COLO829 (cell line): ENCODE data around the gene IDH3A.

Experiments used
- DNase-seq: peaks from one replicate; pipeline ENCODE4 v3.0.0; 2012; ENCODE audit warnings: low spot score

Gene IDH3A

DNA sequence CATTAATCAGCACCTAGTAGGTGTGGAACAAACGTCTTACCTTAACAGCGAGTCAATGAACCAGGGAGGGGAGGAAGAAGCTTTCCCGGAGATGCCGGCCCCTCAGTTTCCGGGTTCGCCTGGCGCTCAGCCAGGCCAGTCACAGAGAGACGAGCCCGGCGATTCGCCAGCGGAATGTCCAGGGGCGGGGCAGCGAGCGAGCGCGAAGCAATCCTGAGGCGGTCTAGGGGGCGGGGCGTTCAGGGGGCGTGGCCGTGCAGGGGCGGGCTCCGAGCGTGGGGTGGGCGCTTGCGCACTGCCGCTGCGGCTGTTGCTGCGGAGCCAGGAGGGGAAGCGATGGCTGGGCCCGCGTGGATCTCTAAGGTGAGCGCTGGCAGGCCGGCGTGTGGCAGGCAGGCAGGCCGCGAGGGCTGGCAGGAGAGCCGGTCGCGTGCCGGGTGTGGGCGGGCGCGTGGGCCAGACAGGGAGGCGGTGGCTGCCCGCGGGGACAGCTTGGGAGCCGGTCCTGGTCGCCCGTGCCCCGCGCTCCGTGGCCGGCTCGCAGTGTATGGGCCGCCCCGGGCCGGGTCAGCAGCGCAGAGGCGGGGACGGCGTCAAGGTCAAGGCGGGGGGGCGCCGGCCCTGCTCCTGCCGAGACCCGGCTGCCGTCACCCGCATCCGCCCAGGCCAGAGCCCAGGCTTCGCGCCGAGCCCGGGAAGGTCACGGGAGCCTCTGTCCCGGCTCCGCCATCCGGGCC, at the start of gene IDH3A:
Gene IDH3A (plus strand): TSS at position 295 of the 737 bp plus-strand sequence. CDS start 42 bp downstream, at position 337.
- DNase-seq, result peak; percentile 84

GRCh38 chr15:78100886-78101285, 48.3 kb upstream of the IDH3A start:
- DNase-seq, result no peak

DNA sequence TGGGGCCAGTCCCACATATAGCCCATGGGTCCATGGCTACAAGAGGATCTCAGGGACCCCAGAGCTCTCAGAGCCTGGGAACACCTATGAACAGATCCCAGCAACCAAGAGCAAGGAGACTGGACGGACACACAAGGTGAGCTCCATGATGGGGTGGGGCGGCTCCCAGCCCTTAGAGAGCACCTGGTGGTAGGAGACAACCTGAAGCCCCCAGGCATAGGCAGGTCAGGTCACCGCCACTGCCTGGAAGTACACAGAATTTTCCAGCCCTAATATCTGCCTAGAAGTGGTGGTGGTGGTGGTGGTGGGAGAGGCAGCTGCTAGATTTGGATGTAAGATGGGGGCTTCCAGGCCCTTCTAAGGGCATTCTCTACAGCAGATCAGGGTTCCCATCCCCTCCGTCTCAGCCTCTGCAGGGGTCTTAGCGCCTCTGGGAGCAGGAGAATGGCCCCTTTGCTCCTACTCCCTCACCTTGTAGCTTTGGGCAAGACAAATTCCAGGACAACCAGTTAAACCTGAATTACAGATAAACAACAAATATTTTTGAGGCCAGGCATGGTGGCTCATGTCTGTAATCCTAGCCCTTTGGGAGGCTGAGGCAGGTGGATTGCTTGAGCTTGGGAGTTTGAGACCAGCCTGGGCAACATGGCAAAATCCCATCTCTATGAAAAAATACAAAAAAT, 47.6 kb upstream of the IDH3A start:
- DNase-seq, result no peak

- no peak for DNase-seq
These were observed 47.0 kb upstream of the IDH3A start for GRCh38 chr15:78102211-78102610.

GRCh38 chr15:78102741-78103140, 46.4 kb upstream of the IDH3A start:
- no peak for DNase-seq

DNA sequence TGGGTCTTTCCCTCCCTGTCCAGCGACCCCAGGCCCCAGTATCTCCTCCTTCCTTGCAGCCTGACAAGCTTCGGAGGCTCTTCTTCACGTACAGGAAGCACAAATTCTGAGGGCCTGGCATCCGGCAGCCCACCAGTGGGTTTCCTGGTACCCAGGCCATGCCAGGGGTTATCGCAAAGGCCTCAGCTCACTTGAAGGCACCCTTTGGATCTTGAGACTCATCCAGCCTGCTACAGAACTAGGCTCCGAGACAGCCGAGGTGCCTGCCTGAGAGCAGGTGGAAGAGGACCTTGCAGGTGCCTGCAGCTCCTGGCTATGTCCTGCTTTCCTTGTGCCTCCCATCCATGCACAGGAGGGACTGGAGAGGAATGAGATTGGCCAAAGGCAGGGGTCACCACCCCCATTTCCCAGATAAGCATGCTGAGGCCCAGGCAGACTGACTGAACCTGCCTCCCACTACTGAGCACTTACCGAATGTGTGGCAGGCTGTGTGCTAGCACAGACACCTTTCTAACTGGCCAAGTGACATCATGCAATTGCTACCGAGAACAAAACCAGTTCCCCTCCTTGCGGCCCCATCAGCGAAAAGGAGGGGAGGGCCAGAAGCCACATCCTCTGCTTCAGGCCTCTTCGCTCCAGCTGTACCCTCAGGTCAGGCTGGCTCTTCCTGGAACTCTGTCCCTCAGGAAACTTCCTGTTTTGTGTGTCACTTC, 45.6 kb upstream of the IDH3A start:
- DNase-seq, result no peak

- DNase-seq, result no peak
These were observed 45.1 kb upstream of the IDH3A start for GRCh38 chr15:78104119-78104479.

DNA sequence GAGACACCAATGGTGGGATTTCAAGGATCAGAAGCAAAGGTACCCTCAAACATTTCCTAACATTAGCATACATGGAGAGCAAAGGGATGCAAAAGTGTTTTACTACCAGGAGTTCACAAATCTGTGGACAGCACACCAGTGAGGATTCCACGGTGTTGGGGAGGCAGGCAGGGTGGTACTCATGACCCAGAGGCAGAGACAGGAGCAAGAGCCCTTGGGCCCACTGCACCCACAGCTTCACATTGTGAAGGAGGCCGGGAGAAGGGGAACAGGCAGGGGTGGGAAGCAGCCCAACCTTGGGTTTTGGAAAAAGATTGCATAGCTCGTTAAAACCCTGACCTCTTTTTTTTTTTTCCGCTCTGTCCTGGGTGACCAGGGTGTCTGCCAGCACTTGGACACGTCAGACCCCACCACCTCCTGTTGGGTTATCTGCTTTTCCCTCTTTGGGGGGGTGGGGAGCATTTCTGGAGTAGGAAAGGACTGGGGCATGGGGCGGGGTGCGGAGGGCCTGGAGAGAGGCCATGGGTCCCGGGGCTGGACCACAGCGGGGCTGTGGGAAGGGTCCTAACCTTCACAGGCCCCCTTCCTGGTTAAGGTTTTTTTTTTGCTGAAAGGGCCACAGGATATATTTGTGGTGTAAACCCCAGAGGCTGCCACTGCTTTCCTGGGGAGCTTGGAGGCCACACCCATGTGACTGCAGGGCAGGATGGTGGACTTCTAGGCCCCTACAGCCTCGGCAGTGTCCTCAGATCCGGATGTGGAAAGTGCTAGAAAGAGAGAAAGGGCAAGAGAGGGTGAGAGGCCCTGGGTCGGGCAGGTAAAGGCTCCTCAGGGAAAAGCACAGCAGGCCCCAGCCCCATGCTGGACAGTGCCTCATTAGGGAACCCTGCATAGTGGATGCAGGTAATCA, 44.3 kb upstream of the IDH3A start:
- DNase-seq, result no peak

- no peak for DNase-seq
These were observed 43.5 kb upstream of the IDH3A start for GRCh38 chr15:78105476-78106241.

DNA sequence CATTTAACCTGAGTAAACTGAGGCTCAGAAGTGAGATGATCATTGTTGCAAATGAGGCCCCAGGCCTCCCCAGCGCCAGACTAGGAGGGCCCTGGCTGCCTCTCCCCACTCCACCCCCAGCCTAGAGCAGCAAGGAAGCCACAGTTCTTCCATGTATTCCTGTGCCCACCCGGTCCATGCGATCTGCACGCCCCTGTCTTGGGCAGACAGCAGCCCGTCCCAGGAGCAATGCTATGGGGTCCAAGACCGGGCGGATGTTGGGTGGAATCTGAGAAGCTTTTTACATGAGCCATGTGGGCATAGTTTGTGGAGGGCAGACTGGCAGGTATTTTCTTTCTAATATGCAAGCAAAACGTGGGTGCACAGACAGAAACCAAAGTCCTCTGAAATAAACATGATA, 41.7 kb upstream of the IDH3A start:
- no peak for DNase-seq

DNA sequence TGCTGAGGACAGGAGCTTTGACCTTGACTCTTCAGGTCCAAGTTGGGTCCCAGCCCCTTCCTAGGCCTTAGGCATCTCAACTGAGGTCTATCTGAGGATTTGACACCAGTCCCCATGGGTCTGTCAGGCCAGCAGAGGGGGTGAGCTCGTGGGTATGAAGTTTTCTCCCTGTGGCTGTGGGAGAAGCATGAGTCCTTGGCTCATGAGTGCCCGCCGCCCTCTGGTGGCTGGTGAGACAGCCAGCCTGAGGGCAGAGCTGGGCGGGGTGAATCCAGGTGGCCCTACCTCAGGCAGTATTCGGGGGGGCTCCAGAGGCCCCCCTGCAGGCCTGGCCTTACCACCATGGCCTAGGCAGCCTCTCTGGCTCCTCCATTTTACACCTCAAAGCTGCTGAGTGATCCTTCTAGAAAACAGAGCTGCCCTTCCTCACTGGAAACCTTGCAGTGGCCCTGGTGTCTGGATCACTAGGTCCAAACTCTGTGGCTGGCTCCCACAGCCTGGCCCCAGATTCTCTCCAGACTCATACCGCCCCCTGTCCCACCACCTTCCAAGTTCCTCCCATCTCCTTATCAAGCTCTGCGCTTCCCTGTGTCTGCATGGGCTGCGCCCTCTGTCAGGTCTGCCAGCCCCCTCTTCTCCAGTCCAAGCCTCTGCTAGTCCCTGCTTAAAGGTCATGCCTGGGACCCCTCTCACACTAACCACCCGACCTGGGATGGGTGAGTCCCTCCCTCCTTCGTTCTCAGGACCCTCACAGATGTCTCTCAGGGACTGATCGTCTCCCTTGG, 40.7 kb upstream of the IDH3A start:
- peak; percentile 45 for DNase-seq

- no peak for DNase-seq
These were observed 40.0 kb upstream of the IDH3A start for GRCh38 chr15:78109156-78109555.

GRCh38 chr15:78110096-78110495, 39.1 kb upstream of the IDH3A start:
- DNase-seq, result no peak

DNA sequence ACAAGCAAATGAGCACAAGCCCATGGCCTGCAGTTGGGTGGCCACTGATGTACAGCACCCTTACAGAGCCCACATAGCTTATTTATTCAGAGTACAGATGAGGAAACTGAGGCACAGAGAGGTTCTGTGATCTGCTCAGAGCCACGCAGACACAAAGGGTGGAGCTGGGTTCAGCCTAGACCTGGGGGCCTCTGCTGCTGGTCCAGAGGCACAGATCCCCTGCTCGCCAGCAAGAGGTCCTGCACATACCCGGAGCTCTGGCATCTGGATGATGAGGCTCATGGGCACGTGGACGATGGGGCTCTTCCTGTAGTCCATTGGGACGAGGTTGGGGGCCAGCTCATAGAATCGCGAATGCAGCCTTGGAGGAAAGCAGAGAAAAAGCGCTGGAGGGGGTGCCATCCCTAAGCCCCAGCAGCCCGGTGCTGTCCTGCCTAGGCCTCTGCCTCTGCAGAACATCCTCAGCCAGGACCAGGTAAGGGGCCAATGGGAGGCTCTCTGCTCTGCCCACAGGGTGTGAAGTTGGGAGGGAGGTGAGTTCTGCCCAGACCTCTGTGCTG, 38.2 kb upstream of the IDH3A start:
- DNase-seq, result no peak

- no peak for DNase-seq
These were observed 37.4 kb upstream of the IDH3A start for GRCh38 chr15:78111788-78112187.

DNA sequence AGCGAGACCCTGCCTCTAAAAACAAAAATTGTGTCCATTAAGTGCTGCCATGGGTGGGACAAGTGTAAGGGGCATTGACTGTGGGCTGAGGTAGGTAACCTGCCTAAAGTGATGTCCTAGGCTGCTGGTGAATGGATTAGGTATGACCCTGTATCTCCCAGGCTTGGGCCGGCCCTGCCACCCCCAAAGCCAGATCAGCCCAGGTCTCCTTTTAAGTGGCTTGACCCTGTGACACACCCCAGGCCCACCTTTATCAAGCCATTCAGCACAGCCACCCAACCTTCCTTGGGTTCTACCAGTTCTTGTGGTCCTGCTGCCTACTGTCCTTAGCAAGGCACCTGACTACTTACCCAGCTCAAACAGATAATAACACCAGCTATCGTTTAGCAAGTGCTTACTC, 36.6 kb upstream of the IDH3A start:
- DNase-seq, result no peak

DNA sequence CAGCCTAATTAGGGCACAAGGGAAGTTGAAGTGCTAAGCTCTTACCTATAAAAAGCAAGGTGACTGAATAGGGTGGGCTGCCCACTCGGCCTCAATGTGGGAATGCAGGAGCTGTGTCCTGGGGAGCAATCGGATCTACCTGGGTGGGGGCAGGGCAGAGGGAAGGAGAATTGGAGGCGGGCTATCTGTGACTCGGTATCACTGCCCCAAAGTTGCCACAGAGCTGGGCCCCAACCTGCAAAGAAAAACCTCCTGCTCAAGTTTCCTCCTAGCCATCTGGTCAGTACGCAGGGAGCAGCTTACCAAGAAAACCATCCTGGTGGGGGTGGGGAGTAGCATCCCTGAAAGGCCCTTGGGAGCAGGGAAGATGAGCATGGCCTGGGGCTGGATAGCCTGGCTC, 28.6 kb upstream of the IDH3A start:
- DNase-seq, result no peak

- no peak for DNase-seq
These were observed 23.9 kb upstream of the IDH3A start for GRCh38 chr15:78125267-78125666.

DNA sequence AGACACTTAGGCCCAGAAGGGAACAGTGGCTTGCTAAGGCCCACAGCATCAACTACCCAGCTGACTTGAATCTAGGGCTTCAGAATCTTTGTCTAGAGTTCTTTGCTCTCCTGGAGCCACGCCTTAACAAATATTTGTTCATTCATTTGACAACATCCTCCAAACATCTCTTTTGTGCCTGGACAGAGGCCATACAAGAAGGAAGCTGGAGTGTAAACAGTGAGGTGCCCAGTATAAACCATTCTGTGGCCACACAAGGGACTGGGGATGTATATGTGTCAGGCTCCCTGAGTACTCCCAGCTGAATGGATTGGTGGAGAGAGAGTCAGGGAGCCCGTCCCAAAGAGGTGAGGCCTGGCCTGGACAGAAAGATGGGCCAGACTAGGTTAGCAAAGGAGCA, 21.3 kb upstream of the IDH3A start:
- DNase-seq, result no peak

- DNase-seq, result no peak
These were observed 19.9 kb upstream of the IDH3A start for GRCh38 chr15:78129077-78129750.
